ENCODE data around the gene RPL38. TPM values are rescaled to one million over a fixed set of nuclear protein-coding genes. Genes with fewer than 3 reads are reported as not detected.

RPL38 gene
- total RNA-seq, 1 donor from 2014 or later = 571 TPM

- Histone ChIP-seq H3K36me3 (no peaks in the 10 kb centered on the region), H3K9me3 (no peaks in the 10 kb centered on the region), H3K27ac (no peak overlapping the region), H3K4me3 (no peak overlapping the region), H3K4me1 (no peaks in the 10 kb centered on the region), H3K27me3 (no peaks in the 10 kb centered on the region)
- TF ChIP-seq CTCF (IDR thresholded peaks at IDR 0.05) (no peak), POLR2A (IDR thresholded peaks at IDR 0.05) (no peak), POLR2AphosphoS5 (IDR thresholded peaks at IDR 0.05; ENCODE audit: insufficient read depth in 1 of 2, low read depth in 1 of 2) (no peak)
- peak in 1 of 2 donors; percentile 49 for DNase-seq (ENCODE audit: extremely low spot score in 2 of 2)
- intact Hi-C loops (cut with DNase I) = no loop called here
These were observed 40.1 kb upstream of the RPL38 start for GRCh38 chr17:74163271-74163821.

- TF ChIP-seq POLR2A (IDR thresholded peaks at IDR 0.05) = no peak
- no peak for TF ChIP-seq POLR2AphosphoS5 (IDR thresholded peaks at IDR 0.05; ENCODE audit: insufficient read depth in 1 of 2, low read depth in 1 of 2)
- TF ChIP-seq CTCF (IDR thresholded peaks at IDR 0.05) = no peak
- Histone ChIP-seq H3K4me1 (no peaks in the 10 kb centered on the region), H3K9me3 (no peaks in the 10 kb centered on the region), H3K4me3 (no peak overlapping the region), H3K36me3 (no peaks in the 10 kb centered on the region), H3K27me3 (no peaks in the 10 kb centered on the region), H3K27ac (no peak overlapping the region)
- peak in 1 of 2 donors; percentile 70 for DNase-seq (ENCODE audit: extremely low spot score in 2 of 2)
- intact Hi-C loops (cut with DNase I) = no loop called here
These were observed 39.6 kb upstream of the RPL38 start for GRCh38 chr17:74163836-74164235.

GRCh38 chr17:74164446-74165045 lies 38.9 kb upstream of the RPL38 start:
- no peaks in the 10 kb centered on the region for H3K9me3 ChIP-seq
- no peaks in the 10 kb centered on the region for H3K27me3 ChIP-seq
- no peak overlapping the region for H3K4me3 ChIP-seq
- H3K27ac ChIP-seq = no peak overlapping the region
- H3K4me1 ChIP-seq = no peaks in the 10 kb centered on the region
- peak in 1 of 2 donors; percentile 74 for DNase-seq (ENCODE audit: extremely low spot score in 2 of 2)
- TF ChIP-seq POLR2A (IDR thresholded peaks at IDR 0.05) = no peak
- intact Hi-C loops (cut with DNase I) = loop anchor here (5.0 kb wide), 1 partner anchor 737 kb away; no protein-coding TSS in a partner anchor
- H3K36me3 ChIP-seq = no peaks in the 10 kb centered on the region

GRCh38 chr17:74165797-74166365 lies 37.6 kb upstream of the RPL38 start:
- H3K27me3 ChIP-seq = no peaks in the 10 kb centered on the region
- H3K4me3 ChIP-seq = no peak overlapping the region
- no peaks in the 10 kb centered on the region for H3K9me3 ChIP-seq
- no peaks in the 10 kb centered on the region for H3K36me3 ChIP-seq
- intact Hi-C loops (cut with DNase I) = loop anchor here (5.0 kb wide), 1 partner anchor 739 kb away; no protein-coding TSS in a partner anchor
- H3K4me1 ChIP-seq = no peaks in the 10 kb centered on the region
- DNase-seq (ENCODE audit: extremely low spot score in 2 of 2) = no peak
- TF ChIP-seq CTCF (IDR thresholded peaks at IDR 0.05) = no peak
- TF ChIP-seq POLR2AphosphoS5 (IDR thresholded peaks at IDR 0.05; ENCODE audit: insufficient read depth in 1 of 2, low read depth in 1 of 2) = no peak
- TF ChIP-seq POLR2A (IDR thresholded peaks at IDR 0.05) = no peak
- H3K27ac ChIP-seq = no peak overlapping the region

GRCh38 chr17:74170924-74171323 lies 32.6 kb upstream of the RPL38 start:
- no peaks in the 10 kb centered on the region for H3K36me3 ChIP-seq
- no peak overlapping the region for H3K27ac ChIP-seq
- intact Hi-C loops (cut with DNase I) = no loop called here
- DNase-seq (ENCODE audit: extremely low spot score in 2 of 2) = no peak
- no peak overlapping the region for H3K4me3 ChIP-seq
- no peaks in the 10 kb centered on the region for H3K9me3 ChIP-seq
- no peak for TF ChIP-seq POLR2AphosphoS5 (IDR thresholded peaks at IDR 0.05; ENCODE audit: insufficient read depth in 1 of 2, low read depth in 1 of 2)
- no peak for TF ChIP-seq CTCF (IDR thresholded peaks at IDR 0.05)
- no peak for TF ChIP-seq POLR2A (IDR thresholded peaks at IDR 0.05)
- no peaks in the 10 kb centered on the region for H3K4me1 ChIP-seq
- no peaks in the 10 kb centered on the region for H3K27me3 ChIP-seq
